HEK293 (cell line): Measurements from ENCODE around the gene GLRA3.

Experiments used
- CTCF ChIA-PET: fragments of 350-600 bp; formaldehyde crosslinking; extraction: SDS; loops from one replicate; lab custom pipeline; 2021; ENCODE audit warnings: antibody characterized with exemption; lab: Yijun Ruan, JAX
- POLR2A ChIA-PET: fragments of 300-600 bp; formaldehyde crosslinking; extraction: SDS; loops from one replicate; lab custom pipeline; 2020; ENCODE audit warnings: antibody characterized with exemption, inconsistent platforms; lab: Yijun Ruan, JAX
- H3K27ac ChIP-seq: fragments of 200-500 bp; sonication (Bioruptor generic); 2 replicates; pipeline ENCODE4 v1.5.1; 2014; ENCODE audit warnings: low read depth, low read length, control low read depth, inconsistent platforms; ENCODE audit errors: extremely low read depth
- H3K36me3 ChIP-seq, 2 experiments: fragments of 200-500 bp in 1 of 2; sonication (Bioruptor generic) in 1 of 2; 1 replicate in 1 of 2; 2 replicates in 1 of 2; pipeline ENCODE4 v1.5.1; 2014 to 2017; ENCODE audit warnings: inconsistent platforms in 2 of 2, low read length in 2 of 2; ENCODE audit not compliant: control insufficient read depth in 2 of 2, insufficient read depth in 1 of 2
- H3K4me1 ChIP-seq: fragments of 200-500 bp; sonication (Bioruptor generic); 2 replicates; pipeline ENCODE4 v1.5.1; 2014; ENCODE audit warnings: mild to moderate bottlenecking, low read length, inconsistent platforms; ENCODE audit not compliant: control insufficient read depth, insufficient read depth
- H3K4me3 ChIP-seq: 2 replicates; pipeline ENCODE4 v1.5.1; 2011; ENCODE audit warnings: low read depth, mild to moderate bottlenecking, control low read depth, low read length, moderate library complexity
- H3K9me3 ChIP-seq: fragments of 200-500 bp; sonication (Bioruptor generic); 2 replicates; pipeline ENCODE4 v1.5.1; 2014; ENCODE audit warnings: low read depth, low read length, inconsistent platforms; ENCODE audit not compliant: control insufficient read depth, insufficient read depth
- GLI4 ChIP-seq: fragments of 450-650 bp; formaldehyde crosslinking; IDR thresholded peaks from 2 replicates; pipeline ENCODE4 v1.5.1; 2016; ENCODE audit warnings: missing biosample characterization, missing genetic modification characterization
- GLIS1 ChIP-seq: fragments of 450-650 bp; formaldehyde crosslinking; IDR thresholded peaks from 2 replicates; pipeline ENCODE4 v1.5.1; 2016; ENCODE audit warnings: missing biosample characterization, missing genetic modification characterization
- IKZF3 ChIP-seq: fragments of 450-650 bp; IDR thresholded peaks from 2 replicates; pipeline ENCODE4 v1.5.0; 2018; ENCODE audit warnings: missing biosample characterization, mild to moderate bottlenecking, missing genetic modification characterization, moderate library complexity
- SETDB1 ChIP-seq: IDR thresholded peaks from one replicate; pipeline ENCODE4 v1.6.1; 2017; ENCODE audit warnings: mild to moderate bottlenecking, low read length, moderate library complexity, mixed read lengths; ENCODE audit not compliant: insufficient read length
- TCF7L2 ChIP-seq: IDR thresholded peaks from 2 replicates; pipeline ENCODE4 v1.6.1; 2011; ENCODE audit warnings: low read depth, mild to moderate bottlenecking, inconsistent platforms, low read length, moderate library complexity, borderline replicate concordance
- ZNF23 ChIP-seq: fragments of 450-650 bp; formaldehyde crosslinking; IDR thresholded peaks from 2 replicates; pipeline ENCODE4 v1.5.1; 2016; ENCODE audit warnings: missing biosample characterization, missing genetic modification characterization, borderline replicate concordance
- ZNF266 ChIP-seq: fragments of 450-650 bp; formaldehyde crosslinking; IDR thresholded peaks from 2 replicates; pipeline ENCODE4 v1.5.1; 2016; ENCODE audit warnings: missing biosample characterization, missing genetic modification characterization, low read depth
- ZNF324 ChIP-seq: fragments of 450-650 bp; formaldehyde crosslinking; IDR thresholded peaks from 2 replicates; pipeline ENCODE4 v1.5.1; 2016; ENCODE audit warnings: missing biosample characterization, missing genetic modification characterization
- ZNF366 ChIP-seq: fragments of 450-650 bp; formaldehyde crosslinking; conservative IDR thresholded peaks from 2 replicates; pipeline ENCODE4 v1.5.1; 2016; ENCODE audit warnings: missing biosample characterization, missing genetic modification characterization
- ZNF529 ChIP-seq: fragments of 450-650 bp; formaldehyde crosslinking; IDR thresholded peaks from 2 replicates; pipeline ENCODE4 v1.5.1; 2017; ENCODE audit warnings: missing genetic modification characterization, missing biosample characterization; ENCODE audit not compliant: insufficient replicate concordance
- ZNF621 ChIP-seq: fragments of 450-650 bp; formaldehyde crosslinking; IDR thresholded peaks from 2 replicates; pipeline ENCODE4 v1.5.1; 2017; ENCODE audit warnings: missing biosample characterization, missing genetic modification characterization
- ZNF629 ChIP-seq: fragments of 450-650 bp; formaldehyde crosslinking; IDR thresholded peaks from 2 replicates; pipeline ENCODE4 v1.5.1; 2017; ENCODE audit warnings: missing biosample characterization, missing genetic modification characterization
- ZNF664 ChIP-seq: fragments of 450-650 bp; formaldehyde crosslinking; IDR thresholded peaks from 2 replicates; pipeline ENCODE4 v1.5.1; 2016; ENCODE audit warnings: missing biosample characterization, missing genetic modification characterization
- ZNF777 ChIP-seq: fragments of 450-650 bp; formaldehyde crosslinking; IDR thresholded peaks from 2 replicates; pipeline ENCODE4 v1.5.1; 2017; ENCODE audit warnings: missing biosample characterization, missing genetic modification characterization, borderline replicate concordance
- ZNF837 ChIP-seq: fragments of 450-650 bp; formaldehyde crosslinking; IDR thresholded peaks from 2 replicates; pipeline ENCODE4 v1.5.1; 2016; ENCODE audit warnings: missing biosample characterization, missing genetic modification characterization
- TF ChIP-seq, protein P1 (sequence below): fragments of 450-650 bp; formaldehyde crosslinking; IDR thresholded peaks from 2 replicates; pipeline ENCODE4 v1.5.1; 2016; ENCODE audit warnings: missing biosample characterization, missing genetic modification characterization
- TF ChIP-seq, protein P2 (sequence below): fragments of 450-650 bp; formaldehyde crosslinking; IDR thresholded peaks from 2 replicates; pipeline ENCODE4 v1.5.0; 2017; ENCODE audit warnings: missing biosample characterization, missing genetic modification characterization, borderline replicate concordance
- TF ChIP-seq, protein P3 (sequence below): fragments of 450-650 bp; formaldehyde crosslinking; IDR thresholded peaks from 2 replicates; pipeline ENCODE4 v1.5.1; 2016; ENCODE audit warnings: missing biosample characterization, missing genetic modification characterization
- TF ChIP-seq, protein P4 (sequence below): fragments of 450-650 bp; formaldehyde crosslinking; optimal IDR thresholded peaks from 2 replicates; pipeline ENCODE3; 2016; ENCODE audit warnings: missing biosample characterization, mild to moderate bottlenecking, missing genetic modification characterization
- TF ChIP-seq, protein P5 (sequence below): fragments of 450-650 bp; formaldehyde crosslinking; IDR thresholded peaks from 2 replicates; pipeline ENCODE4 v1.5.1; 2017; ENCODE audit warnings: missing biosample characterization, missing genetic modification characterization
- TF ChIP-seq, protein P6 (sequence below): fragments of 450-650 bp; formaldehyde crosslinking; IDR thresholded peaks from 2 replicates; pipeline ENCODE4 v1.5.1; 2017; ENCODE audit warnings: missing biosample characterization, missing genetic modification characterization
- TF ChIP-seq, protein P7 (sequence below): fragments of 450-650 bp; formaldehyde crosslinking; IDR thresholded peaks from 2 replicates; pipeline ENCODE4 v1.5.1; 2016; ENCODE audit warnings: missing biosample characterization, missing genetic modification characterization

The GLRA3 gene

DNA sequence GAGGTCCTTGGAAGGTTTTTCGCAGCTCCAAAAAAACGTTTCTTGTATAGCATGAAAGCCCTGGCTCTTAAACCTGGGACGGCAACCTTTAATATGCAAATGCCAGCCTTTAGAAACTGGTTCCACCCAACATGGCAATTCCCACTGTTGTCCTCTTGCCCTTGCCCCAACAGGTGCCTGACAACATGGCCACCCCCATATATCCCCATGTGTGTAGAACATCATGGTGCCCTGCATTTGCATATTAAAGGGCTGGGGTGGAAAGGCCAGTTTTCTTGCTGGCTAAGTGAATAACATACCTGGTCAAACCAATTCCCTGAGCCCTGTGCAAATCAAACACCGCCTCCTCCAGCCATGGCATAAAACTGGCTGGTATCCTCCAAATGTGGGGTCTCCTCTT, 26.0 kb upstream of the GLRA3 start:
- CTCF ChIA-PET = no interaction called here
- Histone ChIP-seq H3K4me1 (no peaks in the 10 kb centered on the region), H3K9me3 (no peaks in the 10 kb centered on the region), H3K27ac (no peak overlapping the region)
- POLR2A ChIA-PET = no interaction called here
- TF ChIP-seq TCF7L2 = no peak
- TF ChIP-seq, protein P1, sequence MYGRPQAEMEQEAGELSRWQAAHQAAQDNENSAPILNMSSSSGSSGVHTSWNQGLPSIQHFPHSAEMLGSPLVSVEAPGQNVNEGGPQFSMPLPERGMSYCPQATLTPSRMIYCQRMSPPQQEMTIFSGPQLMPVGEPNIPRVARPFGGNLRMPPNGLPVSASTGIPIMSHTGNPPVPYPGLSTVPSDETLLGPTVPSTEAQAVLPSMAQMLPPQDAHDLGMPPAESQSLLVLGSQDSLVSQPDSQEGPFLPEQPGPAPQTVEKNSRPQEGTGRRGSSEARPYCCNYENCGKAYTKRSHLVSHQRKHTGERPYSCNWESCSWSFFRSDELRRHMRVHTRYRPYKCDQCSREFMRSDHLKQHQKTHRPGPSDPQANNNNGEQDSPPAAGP (tag by site-specific recombination) = no peak
- TF ChIP-seq IKZF3 (tag by site-specific recombination) = no peak
- no peak for TF ChIP-seq ZNF366 (tag by site-specific recombination)
- TF ChIP-seq ZNF266 (tag by site-specific recombination) = no peak
- TF ChIP-seq, protein P2, sequence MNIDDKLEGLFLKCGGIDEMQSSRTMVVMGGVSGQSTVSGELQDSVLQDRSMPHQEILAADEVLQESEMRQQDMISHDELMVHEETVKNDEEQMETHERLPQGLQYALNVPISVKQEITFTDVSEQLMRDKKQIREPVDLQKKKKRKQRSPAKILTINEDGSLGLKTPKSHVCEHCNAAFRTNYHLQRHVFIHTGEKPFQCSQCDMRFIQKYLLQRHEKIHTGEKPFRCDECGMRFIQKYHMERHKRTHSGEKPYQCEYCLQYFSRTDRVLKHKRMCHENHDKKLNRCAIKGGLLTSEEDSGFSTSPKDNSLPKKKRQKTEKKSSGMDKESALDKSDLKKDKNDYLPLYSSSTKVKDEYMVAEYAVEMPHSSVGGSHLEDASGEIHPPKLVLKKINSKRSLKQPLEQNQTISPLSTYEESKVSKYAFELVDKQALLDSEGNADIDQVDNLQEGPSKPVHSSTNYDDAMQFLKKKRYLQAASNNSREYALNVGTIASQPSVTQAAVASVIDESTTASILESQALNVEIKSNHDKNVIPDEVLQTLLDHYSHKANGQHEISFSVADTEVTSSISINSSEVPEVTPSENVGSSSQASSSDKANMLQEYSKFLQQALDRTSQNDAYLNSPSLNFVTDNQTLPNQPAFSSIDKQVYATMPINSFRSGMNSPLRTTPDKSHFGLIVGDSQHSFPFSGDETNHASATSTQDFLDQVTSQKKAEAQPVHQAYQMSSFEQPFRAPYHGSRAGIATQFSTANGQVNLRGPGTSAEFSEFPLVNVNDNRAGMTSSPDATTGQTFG (tag by site-specific recombination) = no peak
- TF ChIP-seq, protein P3, sequence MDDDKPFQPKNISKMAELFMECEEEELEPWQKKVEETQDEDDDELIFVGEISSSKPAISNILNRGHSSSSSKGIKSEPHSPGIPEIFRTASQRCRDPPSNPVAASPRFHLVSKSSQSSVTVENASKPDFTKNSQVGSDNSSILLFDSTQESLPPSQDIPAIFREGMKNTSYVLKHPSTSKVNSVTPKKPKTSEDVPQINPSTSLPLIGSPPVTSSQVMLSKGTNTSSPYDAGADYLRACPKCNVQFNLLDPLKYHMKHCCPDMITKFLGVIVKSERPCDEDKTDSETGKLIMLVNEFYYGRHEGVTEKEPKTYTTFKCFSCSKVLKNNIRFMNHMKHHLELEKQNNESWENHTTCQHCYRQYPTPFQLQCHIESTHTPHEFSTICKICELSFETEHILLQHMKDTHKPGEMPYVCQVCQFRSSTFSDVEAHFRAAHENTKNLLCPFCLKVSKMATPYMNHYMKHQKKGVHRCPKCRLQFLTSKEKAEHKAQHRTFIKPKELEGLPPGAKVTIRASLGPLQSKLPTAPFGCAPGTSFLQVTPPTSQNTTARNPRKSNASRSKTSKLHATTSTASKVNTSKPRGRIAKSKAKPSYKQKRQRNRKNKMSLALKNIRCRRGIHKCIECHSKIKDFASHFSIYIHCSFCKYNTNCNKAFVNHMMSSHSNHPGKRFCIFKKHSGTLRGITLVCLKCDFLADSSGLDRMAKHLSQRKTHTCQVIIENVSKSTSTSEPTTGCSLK (tag by site-specific recombination) = no peak
- no peak for TF ChIP-seq ZNF837 (tag by site-specific recombination)
- TF ChIP-seq, protein P4, sequence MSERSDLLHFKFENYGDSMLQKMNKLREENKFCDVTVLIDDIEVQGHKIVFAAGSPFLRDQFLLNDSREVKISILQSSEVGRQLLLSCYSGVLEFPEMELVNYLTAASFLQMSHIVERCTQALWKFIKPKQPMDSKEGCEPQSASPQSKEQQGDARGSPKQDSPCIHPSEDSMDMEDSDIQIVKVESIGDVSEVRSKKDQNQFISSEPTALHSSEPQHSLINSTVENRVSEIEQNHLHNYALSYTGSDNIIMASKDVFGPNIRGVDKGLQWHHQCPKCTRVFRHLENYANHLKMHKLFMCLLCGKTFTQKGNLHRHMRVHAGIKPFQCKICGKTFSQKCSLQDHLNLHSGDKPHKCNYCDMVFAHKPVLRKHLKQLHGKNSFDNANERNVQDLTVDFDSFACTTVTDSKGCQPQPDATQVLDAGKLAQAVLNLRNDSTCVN (tag by site-specific recombination) = no peak
- TF ChIP-seq GLIS1 = no peak
- TF ChIP-seq ZNF664 = no peak
- TF ChIP-seq GLI4 = no peak
- TF ChIP-seq, protein P5, sequence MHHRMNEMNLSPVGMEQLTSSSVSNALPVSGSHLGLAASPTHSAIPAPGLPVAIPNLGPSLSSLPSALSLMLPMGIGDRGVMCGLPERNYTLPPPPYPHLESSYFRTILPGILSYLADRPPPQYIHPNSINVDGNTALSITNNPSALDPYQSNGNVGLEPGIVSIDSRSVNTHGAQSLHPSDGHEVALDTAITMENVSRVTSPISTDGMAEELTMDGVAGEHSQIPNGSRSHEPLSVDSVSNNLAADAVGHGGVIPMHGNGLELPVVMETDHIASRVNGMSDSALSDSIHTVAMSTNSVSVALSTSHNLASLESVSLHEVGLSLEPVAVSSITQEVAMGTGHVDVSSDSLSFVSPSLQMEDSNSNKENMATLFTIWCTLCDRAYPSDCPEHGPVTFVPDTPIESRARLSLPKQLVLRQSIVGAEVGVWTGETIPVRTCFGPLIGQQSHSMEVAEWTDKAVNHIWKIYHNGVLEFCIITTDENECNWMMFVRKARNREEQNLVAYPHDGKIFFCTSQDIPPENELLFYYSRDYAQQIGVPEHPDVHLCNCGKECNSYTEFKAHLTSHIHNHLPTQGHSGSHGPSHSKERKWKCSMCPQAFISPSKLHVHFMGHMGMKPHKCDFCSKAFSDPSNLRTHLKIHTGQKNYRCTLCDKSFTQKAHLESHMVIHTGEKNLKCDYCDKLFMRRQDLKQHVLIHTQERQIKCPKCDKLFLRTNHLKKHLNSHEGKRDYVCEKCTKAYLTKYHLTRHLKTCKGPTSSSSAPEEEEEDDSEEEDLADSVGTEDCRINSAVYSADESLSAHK (tag by site-specific recombination) = no peak
- no peak for TF ChIP-seq ZNF23 (tag by site-specific recombination)
- no peak for TF ChIP-seq ZNF529 (tag by site-specific recombination)
- TF ChIP-seq SETDB1 = no peak
- no peak for TF ChIP-seq ZNF629
- TF ChIP-seq, all 188 proteins: peak for 0
- no peaks in the 10 kb centered on the region for H3K36me3 ChIP-seq
- no peak overlapping the region for H3K4me3 ChIP-seq

DNA sequence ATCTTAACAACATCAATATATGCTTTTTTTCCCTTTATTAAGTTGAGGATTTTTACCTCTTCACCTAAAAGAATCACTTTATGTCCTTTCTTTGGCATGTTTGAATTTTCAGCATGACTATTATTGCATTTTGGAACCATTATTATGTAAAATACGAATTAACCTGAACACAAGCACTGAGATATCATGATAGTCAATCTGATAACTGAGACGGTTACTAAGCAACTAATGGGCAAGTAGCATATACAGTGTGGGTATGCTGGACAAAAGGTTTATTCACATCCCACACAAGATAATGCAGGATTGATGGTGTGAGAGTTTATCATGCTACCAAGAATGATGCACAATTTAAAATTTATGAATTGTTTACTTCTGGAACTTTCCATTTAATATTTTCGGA, 24.6 kb upstream of the GLRA3 start:
- no peak overlapping the region for H3K4me3 ChIP-seq
- ChIA-PET POLR2A (no interaction called here), CTCF (no interaction called here)
- no peak overlapping the region for H3K27ac ChIP-seq
- no peaks in the 10 kb centered on the region for H3K36me3 ChIP-seq
- no peaks in the 10 kb centered on the region for H3K9me3 ChIP-seq
- no peaks in the 10 kb centered on the region for H3K4me1 ChIP-seq
- TF ChIP-seq ZNF324 (tag by site-specific recombination) = no peak
- no peak for TF ChIP-seq ZNF664
- TF ChIP-seq ZNF777 = no peak
- TF ChIP-seq ZNF621 (tag by site-specific recombination) = no peak
- TF ChIP-seq, protein P6, sequence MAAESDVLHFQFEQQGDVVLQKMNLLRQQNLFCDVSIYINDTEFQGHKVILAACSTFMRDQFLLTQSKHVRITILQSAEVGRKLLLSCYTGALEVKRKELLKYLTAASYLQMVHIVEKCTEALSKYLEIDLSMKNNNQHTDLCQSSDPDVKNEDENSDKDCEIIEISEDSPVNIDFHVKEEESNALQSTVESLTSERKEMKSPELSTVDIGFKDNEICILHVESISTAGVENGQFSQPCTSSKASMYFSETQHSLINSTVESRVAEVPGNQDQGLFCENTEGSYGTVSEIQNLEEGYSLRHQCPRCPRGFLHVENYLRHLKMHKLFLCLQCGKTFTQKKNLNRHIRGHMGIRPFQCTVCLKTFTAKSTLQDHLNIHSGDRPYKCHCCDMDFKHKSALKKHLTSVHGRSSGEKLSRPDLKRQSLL (tag by site-specific recombination) = no peak
- TF ChIP-seq, protein P7, sequence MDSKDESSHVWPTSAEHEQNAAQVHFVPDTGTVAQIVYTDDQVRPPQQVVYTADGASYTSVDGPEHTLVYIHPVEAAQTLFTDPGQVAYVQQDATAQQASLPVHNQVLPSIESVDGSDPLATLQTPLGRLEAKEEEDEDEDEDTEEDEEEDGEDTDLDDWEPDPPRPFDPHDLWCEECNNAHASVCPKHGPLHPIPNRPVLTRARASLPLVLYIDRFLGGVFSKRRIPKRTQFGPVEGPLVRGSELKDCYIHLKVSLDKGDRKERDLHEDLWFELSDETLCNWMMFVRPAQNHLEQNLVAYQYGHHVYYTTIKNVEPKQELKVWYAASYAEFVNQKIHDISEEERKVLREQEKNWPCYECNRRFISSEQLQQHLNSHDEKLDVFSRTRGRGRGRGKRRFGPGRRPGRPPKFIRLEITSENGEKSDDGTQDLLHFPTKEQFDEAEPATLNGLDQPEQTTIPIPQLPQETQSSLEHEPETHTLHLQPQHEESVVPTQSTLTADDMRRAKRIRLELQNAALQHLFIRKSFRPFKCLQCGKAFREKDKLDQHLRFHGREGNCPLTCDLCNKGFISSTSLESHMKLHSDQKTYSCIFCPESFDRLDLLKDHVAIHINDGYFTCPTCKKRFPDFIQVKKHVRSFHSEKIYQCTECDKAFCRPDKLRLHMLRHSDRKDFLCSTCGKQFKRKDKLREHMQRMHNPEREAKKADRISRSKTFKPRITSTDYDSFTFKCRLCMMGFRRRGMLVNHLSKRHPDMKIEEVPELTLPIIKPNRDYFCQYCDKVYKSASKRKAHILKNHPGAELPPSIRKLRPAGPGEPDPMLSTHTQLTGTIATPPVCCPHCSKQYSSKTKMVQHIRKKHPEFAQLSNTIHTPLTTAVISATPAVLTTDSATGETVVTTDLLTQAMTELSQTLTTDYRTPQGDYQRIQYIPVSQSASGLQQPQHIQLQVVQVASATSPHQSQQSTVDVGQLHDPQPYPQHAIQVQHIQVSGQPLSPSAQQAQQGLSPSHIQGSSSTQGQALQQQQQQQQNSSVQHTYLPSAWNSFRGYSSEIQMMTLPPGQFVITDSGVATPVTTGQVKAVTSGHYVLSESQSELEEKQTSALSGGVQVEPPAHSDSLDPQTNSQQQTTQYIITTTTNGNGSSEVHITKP (tag by site-specific recombination) = no peak
